HL-60 (cell line): ENCODE results near the gene ATXN3.

Experiments used
- CTCF ChIP-seq: IDR thresholded peaks from one replicate; pipeline ENCODE4 v1.5.1; 2011; ENCODE audit warnings: low read length, control low read depth, inconsistent platforms; ENCODE audit not compliant: insufficient read depth
- GABPA ChIP-seq: IDR thresholded peaks from 2 replicates; pipeline ENCODE4 v1.6.1; 2012; ENCODE audit warnings: low read depth
- POLR2AphosphoS5 ChIP-seq: IDR thresholded peaks from 2 replicates; pipeline ENCODE4 v1.6.1; 2012; ENCODE audit warnings: low read depth
- SPI1 ChIP-seq: IDR thresholded peaks from 2 replicates; pipeline ENCODE4 v1.6.1; 2012; ENCODE audit warnings: low read depth, mild to moderate bottlenecking, borderline replicate concordance

DNA sequence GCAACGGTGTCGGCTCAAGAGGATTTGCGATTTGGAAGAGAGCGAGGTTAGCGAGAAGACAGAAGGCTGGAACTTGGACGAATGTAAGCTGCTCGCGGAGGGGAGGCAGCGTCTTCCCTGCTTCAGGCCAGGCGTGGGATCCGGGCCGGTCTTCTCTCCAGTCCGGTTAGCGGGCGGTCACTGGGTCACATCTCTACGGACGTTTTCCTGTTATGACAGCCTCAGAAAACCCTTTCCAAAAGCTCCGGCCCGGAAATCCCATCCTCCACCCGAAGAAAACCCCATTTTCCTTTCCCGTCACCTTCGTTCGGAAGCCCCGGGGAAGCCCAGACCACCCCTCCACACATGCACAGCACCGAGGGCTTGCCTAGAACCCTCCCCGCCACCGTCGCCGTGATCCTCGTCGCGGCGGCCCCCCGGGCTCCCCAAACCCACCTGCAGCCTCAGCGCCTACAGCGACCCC, 14.9 kb upstream of the ATXN3 start:
- TF ChIP-seq CTCF = no peak
- no peak for TF ChIP-seq GABPA
- TF ChIP-seq SPI1 = no peak
- no peak; the same call in 1 of the 2 replicates for TF ChIP-seq POLR2AphosphoS5
